ENCODE measurements around the gene FAF1. TPM values are rescaled to one million over a fixed set of nuclear protein-coding genes. Genes with fewer than 3 reads are reported as not detected.
A peak's percentile ranks its signal among the peaks of the same experiment; 100 is the strongest.

FAF1 gene
- total RNA-seq, 1 donor from 2014 or later = 47.8 TPM

- DNase-seq (ENCODE audit: low spot score) = no peak
Observed at GRCh38 chr1:50978144-50978851, 18.2 kb upstream of the FAF1 start.

GRCh38 chr1:50977575-50978143 is 17.6 kb upstream of the FAF1 start:
- DNase-seq (ENCODE audit: low spot score) = no peak

GRCh38 chr1:50976890-50977574 is 17.0 kb upstream of the FAF1 start:
- DNase-seq (ENCODE audit: low spot score) = no peak

GRCh38 chr1:50976111-50976889 is 16.2 kb upstream of the FAF1 start:
- no peak for DNase-seq (ENCODE audit: low spot score)

- no peak for DNase-seq (ENCODE audit: low spot score)
Observed at GRCh38 chr1:50975436-50975835, 15.4 kb upstream of the FAF1 start.

- no peak for DNase-seq (ENCODE audit: low spot score)
Observed at GRCh38 chr1:50974618-50974935, 14.5 kb upstream of the FAF1 start.

- no peak for DNase-seq (ENCODE audit: low spot score)
Observed at GRCh38 chr1:50973875-50974617, 14.0 kb upstream of the FAF1 start.

- DNase-seq (ENCODE audit: low spot score) = no peak
Observed at GRCh38 chr1:50973255-50973654, 13.2 kb upstream of the FAF1 start.

GRCh38 chr1:50972766-50973165 is 12.7 kb upstream of the FAF1 start:
- DNase-seq (ENCODE audit: low spot score) = no peak

- DNase-seq (ENCODE audit: low spot score) = no peak
Observed at GRCh38 chr1:50971748-50972305, 11.8 kb upstream of the FAF1 start.

GRCh38 chr1:50970931-50971582 is 11.0 kb upstream of the FAF1 start:
- no peak for DNase-seq (ENCODE audit: low spot score)

- DNase-seq (ENCODE audit: low spot score) = no peak
Observed at GRCh38 chr1:50970509-50970887, 10.4 kb upstream of the FAF1 start.

GRCh38 chr1:50969611-50970508 is 9.8 kb upstream of the FAF1 start, which contains the start of gene CDKN2C:
CDKN2C (plus strand) TSS chr1:50970245; CDS start chr1:50970369, 124 bp downstream.
- DNase-seq (ENCODE audit: low spot score) = no peak

GRCh38 chr1:50968821-50969610 is 8.9 kb upstream of the FAF1 start:
- no peak for DNase-seq (ENCODE audit: low spot score)

- DNase-seq (ENCODE audit: low spot score) = peak; percentile 97
Observed at GRCh38 chr1:50968158-50968820, 8.2 kb upstream of the FAF1 start.

GRCh38 chr1:50967416-50968157 is 7.5 kb upstream of the FAF1 start:
- no peak for DNase-seq (ENCODE audit: low spot score)

- DNase-seq (ENCODE audit: low spot score) = no peak
Observed at GRCh38 chr1:50966991-50967390, 6.9 kb upstream of the FAF1 start.
